H1 (cell line): ENCODE measurements around the gene APOL4. TPM values are rescaled to one million over a fixed set of nuclear protein-coding genes. Genes with fewer than 3 reads are reported as not detected.

ENCODE experiments used
- SAP30 ChIP-seq: fragments of 300-600 bp; sonication (generic); IDR thresholded peaks from 2 replicates; pipeline ENCODE4 v1.7.1; 2012; ENCODE audit warnings: low read length, moderate library complexity, mild to moderate bottlenecking, inconsistent platforms; ENCODE audit not compliant: insufficient read depth, insufficient replicate concordance
- polyA plus RNA-seq, 7 experiments: library from polyadenylated mRNA; depleted of rRNA in 3 of 7; stranded (reverse) in 5 of 7; unstranded in 2 of 7; fragments of >200 nt in 5 of 7; fragments of 200-250 nt in 2 of 7; gene quantifications; 1 replicate in 5 of 7; 2 replicates in 1 of 7; 4 replicates in 1 of 7; pipeline versions ENCODE4 v1.2.1 to v1.2.3, GENCODE V29; 2011 to 2013; ENCODE audit warnings: missing spikeins in 2 of 7, mixed read lengths in 2 of 7
- total RNA-seq: library from RNA; stranded (reverse); fragmentation: NEBNext Ultra II Directional; extraction: Animal tissue kit (Norgen Biotek cat#: 25700); gene quantifications from 2 replicates; pipeline ENCODE4 v1.2.1, GENCODE V29; 2021
- TF ChIP-seq, protein P1 (sequence below): fragments of 300-600 bp; sonication (generic); IDR thresholded peaks from 2 replicates; pipeline ENCODE4 v1.7.1; 2012; ENCODE audit warnings: low read length, moderate library complexity, mild to moderate bottlenecking, inconsistent platforms; ENCODE audit not compliant: insufficient replicate concordance
- TF ChIP-seq, protein P2 (sequence below), 3 experiments: IDR thresholded peaks; 1 replicate in 2 of 3; 2 replicates in 1 of 3; pipeline versions ENCODE4 v1.5.1 to v1.6.1; 2011; ENCODE audit warnings: low read length in 3 of 3, mild to moderate bottlenecking in 3 of 3, inconsistent platforms in 2 of 3, low read depth in 1 of 3, moderate library complexity in 1 of 3; ENCODE audit not compliant: insufficient read depth in 1 of 3; ENCODE audit errors: control extremely low read depth in 1 of 3

APOL4 gene
- total and polyA plus RNA-seq, 2 of the 8 experiments (the other 6 are each of a cell fraction or from before 2014, with no cell fraction given): 0.02 TPM; not detected in 1

DNA sequence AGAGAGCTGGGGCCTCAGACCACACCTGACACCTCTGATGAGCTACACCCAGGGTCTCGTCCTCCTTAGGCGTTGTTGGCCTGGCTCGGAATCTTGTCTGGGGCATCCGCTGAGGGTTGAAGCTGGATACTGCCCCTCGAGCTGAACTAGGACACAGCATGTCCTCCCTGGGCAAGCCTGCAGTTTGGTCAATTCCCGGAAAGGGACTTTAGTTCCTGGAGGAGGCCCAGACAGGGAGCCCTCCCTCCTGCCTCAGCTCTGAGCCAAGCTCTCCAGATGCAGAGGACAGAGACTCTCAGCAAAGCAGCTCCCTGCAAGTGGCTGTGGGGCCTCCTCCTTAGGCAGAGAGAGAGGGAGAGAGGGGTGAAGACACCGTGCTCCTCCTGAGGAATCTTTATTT, 45.9 kb downstream of the APOL4 start (continued):
- TF ChIP-seq, protein P1, sequence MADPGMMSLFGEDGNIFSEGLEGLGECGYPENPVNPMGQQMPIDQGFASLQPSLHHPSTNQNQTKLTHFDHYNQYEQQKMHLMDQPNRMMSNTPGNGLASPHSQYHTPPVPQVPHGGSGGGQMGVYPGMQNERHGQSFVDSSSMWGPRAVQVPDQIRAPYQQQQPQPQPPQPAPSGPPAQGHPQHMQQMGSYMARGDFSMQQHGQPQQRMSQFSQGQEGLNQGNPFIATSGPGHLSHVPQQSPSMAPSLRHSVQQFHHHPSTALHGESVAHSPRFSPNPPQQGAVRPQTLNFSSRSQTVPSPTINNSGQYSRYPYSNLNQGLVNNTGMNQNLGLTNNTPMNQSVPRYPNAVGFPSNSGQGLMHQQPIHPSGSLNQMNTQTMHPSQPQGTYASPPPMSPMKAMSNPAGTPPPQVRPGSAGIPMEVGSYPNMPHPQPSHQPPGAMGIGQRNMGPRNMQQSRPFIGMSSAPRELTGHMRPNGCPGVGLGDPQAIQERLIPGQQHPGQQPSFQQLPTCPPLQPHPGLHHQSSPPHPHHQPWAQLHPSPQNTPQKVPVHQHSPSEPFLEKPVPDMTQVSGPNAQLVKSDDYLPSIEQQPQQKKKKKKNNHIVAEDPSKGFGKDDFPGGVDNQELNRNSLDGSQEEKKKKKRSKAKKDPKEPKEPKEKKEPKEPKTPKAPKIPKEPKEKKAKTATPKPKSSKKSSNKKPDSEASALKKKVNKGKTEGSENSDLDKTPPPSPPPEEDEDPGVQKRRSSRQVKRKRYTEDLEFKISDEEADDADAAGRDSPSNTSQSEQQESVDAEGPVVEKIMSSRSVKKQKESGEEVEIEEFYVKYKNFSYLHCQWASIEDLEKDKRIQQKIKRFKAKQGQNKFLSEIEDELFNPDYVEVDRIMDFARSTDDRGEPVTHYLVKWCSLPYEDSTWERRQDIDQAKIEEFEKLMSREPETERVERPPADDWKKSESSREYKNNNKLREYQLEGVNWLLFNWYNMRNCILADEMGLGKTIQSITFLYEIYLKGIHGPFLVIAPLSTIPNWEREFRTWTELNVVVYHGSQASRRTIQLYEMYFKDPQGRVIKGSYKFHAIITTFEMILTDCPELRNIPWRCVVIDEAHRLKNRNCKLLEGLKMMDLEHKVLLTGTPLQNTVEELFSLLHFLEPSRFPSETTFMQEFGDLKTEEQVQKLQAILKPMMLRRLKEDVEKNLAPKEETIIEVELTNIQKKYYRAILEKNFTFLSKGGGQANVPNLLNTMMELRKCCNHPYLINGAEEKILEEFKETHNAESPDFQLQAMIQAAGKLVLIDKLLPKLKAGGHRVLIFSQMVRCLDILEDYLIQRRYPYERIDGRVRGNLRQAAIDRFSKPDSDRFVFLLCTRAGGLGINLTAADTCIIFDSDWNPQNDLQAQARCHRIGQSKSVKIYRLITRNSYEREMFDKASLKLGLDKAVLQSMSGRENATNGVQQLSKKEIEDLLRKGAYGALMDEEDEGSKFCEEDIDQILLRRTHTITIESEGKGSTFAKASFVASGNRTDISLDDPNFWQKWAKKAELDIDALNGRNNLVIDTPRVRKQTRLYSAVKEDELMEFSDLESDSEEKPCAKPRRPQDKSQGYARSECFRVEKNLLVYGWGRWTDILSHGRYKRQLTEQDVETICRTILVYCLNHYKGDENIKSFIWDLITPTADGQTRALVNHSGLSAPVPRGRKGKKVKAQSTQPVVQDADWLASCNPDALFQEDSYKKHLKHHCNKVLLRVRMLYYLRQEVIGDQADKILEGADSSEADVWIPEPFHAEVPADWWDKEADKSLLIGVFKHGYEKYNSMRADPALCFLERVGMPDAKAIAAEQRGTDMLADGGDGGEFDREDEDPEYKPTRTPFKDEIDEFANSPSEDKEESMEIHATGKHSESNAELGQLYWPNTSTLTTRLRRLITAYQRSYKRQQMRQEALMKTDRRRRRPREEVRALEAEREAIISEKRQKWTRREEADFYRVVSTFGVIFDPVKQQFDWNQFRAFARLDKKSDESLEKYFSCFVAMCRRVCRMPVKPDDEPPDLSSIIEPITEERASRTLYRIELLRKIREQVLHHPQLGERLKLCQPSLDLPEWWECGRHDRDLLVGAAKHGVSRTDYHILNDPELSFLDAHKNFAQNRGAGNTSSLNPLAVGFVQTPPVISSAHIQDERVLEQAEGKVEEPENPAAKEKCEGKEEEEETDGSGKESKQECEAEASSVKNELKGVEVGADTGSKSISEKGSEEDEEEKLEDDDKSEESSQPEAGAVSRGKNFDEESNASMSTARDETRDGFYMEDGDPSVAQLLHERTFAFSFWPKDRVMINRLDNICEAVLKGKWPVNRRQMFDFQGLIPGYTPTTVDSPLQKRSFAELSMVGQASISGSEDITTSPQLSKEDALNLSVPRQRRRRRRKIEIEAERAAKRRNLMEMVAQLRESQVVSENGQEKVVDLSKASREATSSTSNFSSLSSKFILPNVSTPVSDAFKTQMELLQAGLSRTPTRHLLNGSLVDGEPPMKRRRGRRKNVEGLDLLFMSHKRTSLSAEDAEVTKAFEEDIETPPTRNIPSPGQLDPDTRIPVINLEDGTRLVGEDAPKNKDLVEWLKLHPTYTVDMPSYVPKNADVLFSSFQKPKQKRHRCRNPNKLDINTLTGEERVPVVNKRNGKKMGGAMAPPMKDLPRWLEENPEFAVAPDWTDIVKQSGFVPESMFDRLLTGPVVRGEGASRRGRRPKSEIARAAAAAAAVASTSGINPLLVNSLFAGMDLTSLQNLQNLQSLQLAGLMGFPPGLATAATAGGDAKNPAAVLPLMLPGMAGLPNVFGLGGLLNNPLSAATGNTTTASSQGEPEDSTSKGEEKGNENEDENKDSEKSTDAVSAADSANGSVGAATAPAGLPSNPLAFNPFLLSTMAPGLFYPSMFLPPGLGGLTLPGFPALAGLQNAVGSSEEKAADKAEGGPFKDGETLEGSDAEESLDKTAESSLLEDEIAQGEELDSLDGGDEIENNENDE: no peak
- TF ChIP-seq, protein P2, sequence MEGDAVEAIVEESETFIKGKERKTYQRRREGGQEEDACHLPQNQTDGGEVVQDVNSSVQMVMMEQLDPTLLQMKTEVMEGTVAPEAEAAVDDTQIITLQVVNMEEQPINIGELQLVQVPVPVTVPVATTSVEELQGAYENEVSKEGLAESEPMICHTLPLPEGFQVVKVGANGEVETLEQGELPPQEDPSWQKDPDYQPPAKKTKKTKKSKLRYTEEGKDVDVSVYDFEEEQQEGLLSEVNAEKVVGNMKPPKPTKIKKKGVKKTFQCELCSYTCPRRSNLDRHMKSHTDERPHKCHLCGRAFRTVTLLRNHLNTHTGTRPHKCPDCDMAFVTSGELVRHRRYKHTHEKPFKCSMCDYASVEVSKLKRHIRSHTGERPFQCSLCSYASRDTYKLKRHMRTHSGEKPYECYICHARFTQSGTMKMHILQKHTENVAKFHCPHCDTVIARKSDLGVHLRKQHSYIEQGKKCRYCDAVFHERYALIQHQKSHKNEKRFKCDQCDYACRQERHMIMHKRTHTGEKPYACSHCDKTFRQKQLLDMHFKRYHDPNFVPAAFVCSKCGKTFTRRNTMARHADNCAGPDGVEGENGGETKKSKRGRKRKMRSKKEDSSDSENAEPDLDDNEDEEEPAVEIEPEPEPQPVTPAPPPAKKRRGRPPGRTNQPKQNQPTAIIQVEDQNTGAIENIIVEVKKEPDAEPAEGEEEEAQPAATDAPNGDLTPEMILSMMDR (IDR thresholded peaks at IDR 0.05; ENCODE audit: control extremely low read depth in 1 of 3, insufficient read depth in 1 of 3, low read depth in 1 of 3, low read length in 3 of 3): no peak
- no peak for TF ChIP-seq SAP30
